Measurements from ENCODE around the gene ESYT2.

GRCh38 chr7:158720112-158720511, 109.2 kb downstream of the ESYT2 start:
- no peak for TF ChIP-seq EZH2 (IDR thresholded peaks at IDR 0.05)
- TF ChIP-seq REST (IDR thresholded peaks at IDR 0.05; ENCODE audit: low read depth), result no peak
- TF ChIP-seq, protein P1, sequence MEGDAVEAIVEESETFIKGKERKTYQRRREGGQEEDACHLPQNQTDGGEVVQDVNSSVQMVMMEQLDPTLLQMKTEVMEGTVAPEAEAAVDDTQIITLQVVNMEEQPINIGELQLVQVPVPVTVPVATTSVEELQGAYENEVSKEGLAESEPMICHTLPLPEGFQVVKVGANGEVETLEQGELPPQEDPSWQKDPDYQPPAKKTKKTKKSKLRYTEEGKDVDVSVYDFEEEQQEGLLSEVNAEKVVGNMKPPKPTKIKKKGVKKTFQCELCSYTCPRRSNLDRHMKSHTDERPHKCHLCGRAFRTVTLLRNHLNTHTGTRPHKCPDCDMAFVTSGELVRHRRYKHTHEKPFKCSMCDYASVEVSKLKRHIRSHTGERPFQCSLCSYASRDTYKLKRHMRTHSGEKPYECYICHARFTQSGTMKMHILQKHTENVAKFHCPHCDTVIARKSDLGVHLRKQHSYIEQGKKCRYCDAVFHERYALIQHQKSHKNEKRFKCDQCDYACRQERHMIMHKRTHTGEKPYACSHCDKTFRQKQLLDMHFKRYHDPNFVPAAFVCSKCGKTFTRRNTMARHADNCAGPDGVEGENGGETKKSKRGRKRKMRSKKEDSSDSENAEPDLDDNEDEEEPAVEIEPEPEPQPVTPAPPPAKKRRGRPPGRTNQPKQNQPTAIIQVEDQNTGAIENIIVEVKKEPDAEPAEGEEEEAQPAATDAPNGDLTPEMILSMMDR (IDR thresholded peaks at IDR 0.05 in 2 of 3, conservative IDR thresholded peaks at IDR 0.05 in 1 of 3; ENCODE audit: borderline replicate concordance in 1 of 3, insufficient read depth in 1 of 3, low read depth in 2 of 3, low read length in 2 of 3), result no peak
- no peak for TF ChIP-seq ZNF274 (IDR thresholded peaks at IDR 0.05; ENCODE audit: low read depth, low read length)
- TF ChIP-seq ZFX (IDR thresholded peaks at IDR 0.05), result no peak
- no peak for TF ChIP-seq POLR2A (IDR thresholded peaks at IDR 0.05; ENCODE audit: borderline replicate concordance, extremely low read depth, insufficient read depth, insufficient read length)
- no peak for TF ChIP-seq EGR1 (IDR thresholded peaks at IDR 0.05; ENCODE audit: low read depth)
- TF ChIP-seq RAD21 (IDR thresholded peaks at IDR 0.05; ENCODE audit: low read depth), result no peak
- no peak for TF ChIP-seq POLR2AphosphoS5 (IDR thresholded peaks at IDR 0.05; ENCODE audit: low read depth, low read length)

Data from HCT116 (cell line).